Measurements from ENCODE around the gene MPHOSPH9.

DNA sequence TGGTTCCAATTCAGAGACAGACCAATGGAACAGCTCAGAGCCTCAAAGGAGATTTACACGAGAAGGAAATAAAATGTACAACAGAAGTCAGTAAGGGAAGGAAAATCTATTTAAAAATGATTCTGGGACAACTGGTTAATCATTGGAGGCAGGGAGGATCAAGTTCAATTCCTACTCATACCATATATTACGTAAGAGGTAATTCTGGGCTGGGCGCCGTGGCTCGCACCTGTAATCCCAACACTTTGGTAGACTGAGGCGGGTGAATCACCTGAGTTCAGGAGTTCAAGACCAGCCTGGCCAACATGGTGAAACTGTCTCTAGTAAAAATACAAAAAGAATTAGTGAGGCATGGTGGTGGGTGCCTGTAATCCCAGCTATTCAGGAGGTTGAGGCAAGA lies 45.3 kb downstream of the MPHOSPH9 start:
- TF ChIP-seq, protein P1, sequence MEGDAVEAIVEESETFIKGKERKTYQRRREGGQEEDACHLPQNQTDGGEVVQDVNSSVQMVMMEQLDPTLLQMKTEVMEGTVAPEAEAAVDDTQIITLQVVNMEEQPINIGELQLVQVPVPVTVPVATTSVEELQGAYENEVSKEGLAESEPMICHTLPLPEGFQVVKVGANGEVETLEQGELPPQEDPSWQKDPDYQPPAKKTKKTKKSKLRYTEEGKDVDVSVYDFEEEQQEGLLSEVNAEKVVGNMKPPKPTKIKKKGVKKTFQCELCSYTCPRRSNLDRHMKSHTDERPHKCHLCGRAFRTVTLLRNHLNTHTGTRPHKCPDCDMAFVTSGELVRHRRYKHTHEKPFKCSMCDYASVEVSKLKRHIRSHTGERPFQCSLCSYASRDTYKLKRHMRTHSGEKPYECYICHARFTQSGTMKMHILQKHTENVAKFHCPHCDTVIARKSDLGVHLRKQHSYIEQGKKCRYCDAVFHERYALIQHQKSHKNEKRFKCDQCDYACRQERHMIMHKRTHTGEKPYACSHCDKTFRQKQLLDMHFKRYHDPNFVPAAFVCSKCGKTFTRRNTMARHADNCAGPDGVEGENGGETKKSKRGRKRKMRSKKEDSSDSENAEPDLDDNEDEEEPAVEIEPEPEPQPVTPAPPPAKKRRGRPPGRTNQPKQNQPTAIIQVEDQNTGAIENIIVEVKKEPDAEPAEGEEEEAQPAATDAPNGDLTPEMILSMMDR (IDR thresholded peaks at IDR 0.05) = no peak
- TF ChIP-seq EZH2 (IDR thresholded peaks at IDR 0.05) = no peak

All from neural progenitor cell (in vitro differentiated cells).